GM19324 (cell line): Measurements from ENCODE around the gene PRPF18.
"Not testable (repeated sequence)": the region's sequence is repeated elsewhere in the genome, so short reads cannot be mapped to it uniquely, and the experiment has no call there.

Source experiments
- ATAC-seq: cut with Tn5 transposase; IDR thresholded peaks from one replicate; pipeline ENCODE4 v1.9.1; 2021; ENCODE audit warnings: mild to moderate bottlenecking, moderate library complexity; ENCODE audit not compliant: unreplicated experiment, low FRiP score

The PRPF18 gene

DNA sequence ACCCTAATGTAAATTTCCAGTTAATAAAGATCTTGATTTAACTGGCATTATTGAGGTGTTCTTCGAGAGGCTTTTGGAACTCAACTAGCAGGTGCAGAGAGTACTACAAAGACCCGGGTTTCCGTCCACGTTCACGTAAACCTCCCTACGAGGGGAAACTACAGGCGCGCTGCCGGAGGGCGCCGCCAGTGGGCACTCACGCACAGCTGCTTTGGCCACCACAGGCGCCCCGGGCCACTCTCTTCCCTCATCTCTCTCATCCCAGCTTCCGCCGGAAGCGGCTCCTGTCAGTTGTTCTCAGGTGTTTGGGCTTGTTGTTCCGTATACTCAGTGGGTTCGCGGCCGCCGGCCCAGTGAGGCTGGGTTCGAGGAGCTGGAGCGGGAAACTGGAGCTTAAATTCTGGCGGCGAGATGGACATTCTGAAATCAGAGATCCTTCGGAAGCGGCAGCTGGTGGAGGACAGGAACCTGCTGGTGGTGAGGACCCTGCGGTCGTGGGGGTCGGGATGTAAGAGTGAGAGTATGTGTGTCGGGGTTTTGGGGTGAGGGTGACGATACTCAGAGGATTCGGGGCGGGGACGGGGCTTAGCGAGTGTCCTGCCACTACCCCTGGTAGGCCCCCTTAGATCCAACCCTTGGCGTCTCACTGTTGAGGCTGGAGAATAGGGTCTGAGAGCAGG, at the start of gene PRPF18:
TSS of gene PRPF18 (plus strand) at position 290 of the 680 bp plus-strand sequence. CDS start at position 412, 122 bp downstream.
- peak; percentile 99 for ATAC-seq

- ATAC-seq: not testable (repeated sequence)
Observed at GRCh38 chr10:13537985-13538384, 48.8 kb upstream of the PRPF18 start.

- no peak for ATAC-seq
Observed at GRCh38 chr10:13542533-13542932, 44.2 kb upstream of the PRPF18 start.

- ATAC-seq: no peak
Observed at GRCh38 chr10:13550802-13551201, 36.0 kb upstream of the PRPF18 start.

DNA sequence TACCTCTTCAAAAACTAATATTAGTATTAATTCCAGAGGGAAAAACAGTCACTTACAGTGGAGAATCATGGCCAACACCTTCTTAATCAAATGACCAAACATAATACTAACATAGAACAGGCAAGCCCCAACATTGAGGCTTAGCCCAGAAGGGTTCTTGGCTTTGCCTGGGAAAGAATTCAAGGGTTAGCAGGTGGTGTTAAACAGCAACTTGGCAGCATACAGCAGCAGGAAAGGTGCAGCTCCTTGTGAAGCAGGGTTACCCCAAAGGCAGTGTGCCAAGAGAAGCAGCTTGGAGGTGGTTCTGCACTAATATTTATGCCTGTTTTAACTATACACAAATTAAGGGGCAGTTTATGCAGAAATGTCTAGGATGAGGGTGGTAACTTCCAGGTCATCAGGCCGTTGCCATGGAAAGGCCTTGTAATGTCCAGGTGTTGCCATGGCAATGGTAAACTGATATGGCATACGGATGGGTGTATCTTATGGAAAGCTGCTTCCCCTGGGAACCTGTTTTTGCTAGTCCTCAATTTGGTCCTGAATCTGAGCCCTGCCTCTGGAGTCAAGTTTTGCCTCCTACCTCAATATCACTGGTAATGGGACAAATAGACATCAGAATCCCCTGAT, 30.8 kb upstream of the PRPF18 start:
- no peak for ATAC-seq

- ATAC-seq: no peak
Observed at GRCh38 chr10:13559124-13559700, 27.6 kb upstream of the PRPF18 start.

DNA sequence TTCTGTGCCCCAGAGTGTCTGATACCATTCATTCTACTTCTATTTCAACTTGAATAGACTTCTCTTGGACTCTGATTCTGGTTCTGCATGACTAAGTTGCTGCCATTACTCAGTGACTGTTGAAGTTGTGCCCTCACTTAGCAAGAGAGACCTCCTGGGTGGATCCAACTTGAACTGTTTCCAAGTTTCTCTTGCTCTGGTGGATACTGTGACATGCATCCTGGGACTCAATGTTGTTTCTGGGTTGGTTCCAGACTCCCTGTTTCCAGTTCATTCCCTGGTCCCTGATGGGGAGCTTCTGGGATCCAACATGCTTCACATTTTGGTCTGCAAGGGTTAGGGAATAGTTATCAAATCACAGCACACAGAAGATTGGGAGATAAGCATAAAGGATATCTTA, 26.2 kb upstream of the PRPF18 start:
- no peak for ATAC-seq

DNA sequence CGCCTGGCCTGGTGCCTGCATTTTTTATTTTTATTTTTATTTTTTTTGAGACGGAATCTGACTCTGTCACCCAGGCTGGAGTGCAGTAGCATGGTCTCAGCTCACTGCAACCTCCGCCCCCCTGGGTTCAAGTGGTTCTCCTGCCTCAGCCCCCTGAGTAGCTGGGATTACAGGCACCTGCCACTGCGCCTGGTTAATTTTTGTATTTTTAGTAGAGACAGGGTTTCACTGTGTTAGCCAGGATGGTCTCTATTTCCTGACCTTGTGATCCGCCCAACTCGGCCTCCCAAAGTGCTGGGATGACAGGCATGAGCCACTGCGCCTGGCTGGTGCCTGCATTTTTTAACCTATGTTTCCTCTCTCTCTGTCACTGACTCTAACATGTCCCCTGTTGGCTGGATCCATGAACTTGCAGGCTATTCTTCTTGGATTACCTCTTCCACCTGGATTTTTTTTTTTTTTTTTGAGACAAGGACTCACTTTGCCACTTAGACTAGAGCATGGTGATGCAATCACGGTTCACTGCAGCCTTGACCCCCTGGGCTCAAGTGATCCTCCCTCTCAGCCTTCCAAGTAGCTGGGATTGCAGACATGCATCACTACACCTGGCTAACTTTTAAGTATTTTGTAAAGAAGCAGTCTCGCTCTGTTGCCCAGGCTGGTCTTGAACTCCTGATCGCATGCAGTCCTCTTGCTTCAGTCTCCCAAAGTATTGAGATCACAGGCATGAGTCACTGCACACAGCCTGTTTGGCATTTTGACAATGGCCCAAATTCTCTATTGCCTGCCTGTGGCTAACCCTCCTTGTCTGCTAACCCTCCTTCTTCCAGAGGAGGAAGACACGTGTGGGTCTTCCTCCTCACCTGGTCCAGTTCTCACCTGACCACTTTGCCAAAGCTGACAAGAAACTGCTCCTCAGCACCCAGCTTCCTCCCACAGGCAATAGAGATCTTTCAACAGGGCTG, 23.0 kb upstream of the PRPF18 start:
- no peak for ATAC-seq

DNA sequence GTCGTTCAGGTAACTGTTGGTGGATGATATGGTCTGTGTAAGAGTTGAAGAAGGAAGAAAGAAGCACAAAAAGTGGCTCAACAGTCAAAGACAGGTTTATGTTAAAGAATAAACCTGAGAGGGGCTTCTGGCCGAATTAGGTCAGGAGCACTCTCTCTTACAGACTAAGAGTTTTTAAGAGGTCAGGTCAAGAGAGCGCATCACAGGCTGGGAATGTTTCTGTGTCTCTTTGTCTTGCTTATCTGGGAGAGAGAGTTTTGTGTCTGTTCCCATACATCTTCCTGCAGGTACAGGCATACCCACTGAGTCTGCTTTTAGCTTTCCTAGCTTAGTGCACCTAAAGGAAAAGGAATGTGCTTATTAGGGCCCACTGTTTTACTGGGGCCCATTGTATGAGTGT, 22.2 kb upstream of the PRPF18 start:
- ATAC-seq: no peak

GRCh38 chr10:13567030-13567429, 19.7 kb upstream of the PRPF18 start:
- ATAC-seq: no peak

DNA sequence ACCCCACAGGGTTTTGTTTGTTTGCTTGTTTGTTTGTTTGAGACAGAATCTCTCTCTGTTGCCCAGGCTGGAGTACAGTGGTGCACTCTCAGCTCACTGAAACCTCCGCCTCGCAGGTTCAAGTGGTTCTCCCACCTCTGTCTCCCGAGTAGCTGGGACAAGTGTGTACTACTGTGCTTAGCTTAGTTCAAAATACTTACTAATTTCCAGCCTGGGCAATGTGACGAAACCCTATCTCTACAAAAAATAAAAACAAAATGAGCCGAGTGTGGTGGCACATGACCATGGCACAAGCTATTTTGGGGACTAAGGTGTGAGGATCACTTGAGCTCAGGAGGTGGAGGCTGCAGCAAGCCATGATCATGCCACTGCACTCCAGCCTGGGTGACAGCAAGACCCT, 15.2 kb upstream of the PRPF18 start:
- no peak for ATAC-seq

GRCh38 chr10:13573960-13574359, 12.8 kb upstream of the PRPF18 start:
- no peak for ATAC-seq

DNA sequence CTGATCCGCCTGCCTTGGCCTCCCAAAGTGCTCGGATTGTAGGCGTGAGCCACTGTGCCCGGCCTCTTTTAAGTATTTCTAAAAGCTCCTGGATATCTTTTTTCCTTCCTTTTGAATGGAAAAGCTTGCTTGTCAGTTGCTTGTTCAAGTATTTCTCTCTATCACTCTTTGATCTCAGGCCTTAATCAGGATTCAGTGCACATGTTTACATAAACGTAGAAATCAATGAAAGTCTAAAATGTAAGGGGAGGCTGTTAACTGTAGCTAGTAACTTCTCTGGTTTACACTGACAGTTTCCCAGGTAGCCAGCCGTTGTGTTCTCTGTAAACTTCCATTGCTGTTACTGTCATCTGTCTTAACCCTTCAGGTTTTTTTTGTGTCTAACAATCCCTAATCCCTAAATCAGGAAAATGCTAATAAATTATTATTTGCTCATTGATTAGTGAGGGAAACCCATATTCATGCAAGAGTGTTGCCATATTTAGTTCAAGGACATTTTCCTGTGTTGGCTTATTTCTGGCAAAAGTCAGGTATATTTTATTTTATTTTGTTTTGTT, 1.5 kb upstream of the PRPF18 start:
- no peak for ATAC-seq

DNA sequence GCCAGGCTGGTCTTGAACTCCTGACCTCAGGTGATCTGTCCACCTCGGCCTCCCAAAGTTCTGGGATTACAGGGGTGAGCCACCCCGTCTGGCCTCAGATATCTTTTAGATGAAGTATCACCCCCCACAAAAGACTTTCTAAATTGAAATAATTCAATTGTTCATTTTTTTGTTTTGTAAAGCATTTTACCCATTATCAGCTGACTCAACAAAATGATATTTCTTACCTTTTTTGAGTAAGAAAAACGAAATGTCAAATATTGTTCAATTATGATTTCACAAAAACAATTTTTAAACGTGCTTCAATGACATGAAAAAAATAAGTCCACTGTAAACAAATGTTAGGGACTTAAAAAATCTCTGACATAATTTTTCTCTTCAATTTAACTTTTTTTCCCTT, 822 bp upstream of the PRPF18 start:
- ATAC-seq: no peak

DNA sequence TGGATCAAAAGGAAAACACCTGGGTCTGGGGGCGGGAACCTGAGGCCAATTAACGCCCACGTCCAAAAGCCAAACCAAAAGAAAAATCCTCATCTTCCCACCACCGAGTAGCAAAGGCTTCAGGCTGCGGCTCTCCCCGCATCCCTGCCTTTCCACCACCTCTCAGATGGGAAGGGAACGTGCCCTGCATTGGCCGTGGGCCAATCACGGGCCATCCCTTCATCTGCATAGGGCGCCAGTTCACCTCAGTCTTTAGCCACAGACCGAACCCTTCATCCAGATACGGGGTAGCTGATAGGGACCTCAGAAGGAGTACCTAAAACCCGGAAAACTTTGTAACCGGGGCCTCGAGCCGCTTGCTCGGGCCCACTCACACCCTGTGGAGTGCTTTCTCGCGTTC, 626 bp downstream of the PRPF18 start:
- no peak for ATAC-seq

GRCh38 chr10:13589316-13589715, 2.6 kb downstream of the PRPF18 start:
- no peak for ATAC-seq

GRCh38 chr10:13590886-13591285, 4.1 kb downstream of the PRPF18 start:
- no peak for ATAC-seq

GRCh38 chr10:13592306-13592705, 5.5 kb downstream of the PRPF18 start:
- ATAC-seq: no peak

DNA sequence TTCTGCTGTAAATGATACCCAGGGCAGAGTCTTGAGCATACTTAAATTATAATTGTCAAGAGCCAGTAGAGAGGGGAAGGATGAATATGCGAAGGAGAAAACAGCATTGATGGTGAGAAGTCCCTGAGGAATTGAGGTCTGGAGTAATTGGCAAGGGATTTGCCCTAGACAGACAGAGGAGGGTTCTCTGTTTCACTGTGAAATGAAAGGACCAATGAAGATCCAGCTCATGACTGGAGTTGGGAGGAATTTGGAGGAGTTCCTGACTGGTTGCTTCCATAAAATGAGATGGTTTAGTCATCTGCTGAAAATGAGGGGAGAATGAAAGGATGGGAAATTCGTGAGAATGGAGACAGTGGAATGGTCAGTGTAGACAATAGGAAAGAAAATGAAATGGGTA, 6.8 kb downstream of the PRPF18 start:
- no peak for ATAC-seq

- ATAC-seq: no peak
Observed at GRCh38 chr10:13594641-13595040, 7.9 kb downstream of the PRPF18 start.

DNA sequence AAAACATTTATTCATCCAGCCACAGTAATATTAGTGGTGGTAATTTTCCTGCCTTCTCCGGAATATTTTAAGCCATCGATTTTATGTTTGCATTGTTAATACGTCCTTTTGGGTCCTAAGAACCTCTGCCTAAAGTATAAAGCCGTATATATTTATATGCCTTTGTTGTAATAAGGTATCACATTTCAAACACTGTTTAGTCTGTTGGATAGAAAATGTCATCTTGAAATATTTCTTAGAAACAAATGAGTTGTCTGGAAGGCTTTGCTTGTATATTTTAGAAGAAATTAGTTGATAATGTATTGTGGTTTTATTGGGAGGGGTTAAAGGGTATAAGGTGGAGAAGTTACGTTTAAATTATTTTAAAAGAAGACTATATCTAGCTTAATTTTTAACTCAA, 11.1 kb downstream of the PRPF18 start:
- no peak for ATAC-seq
